Measurements from ENCODE around the gene PTPN21. TPM values are rescaled to one million over a fixed set of nuclear protein-coding genes. Genes with fewer than 3 reads are reported as not detected.

PTPN21 gene
- total RNA-seq, 2 donors from 2014 or later = 22.4 to 24.3 TPM

DNA sequence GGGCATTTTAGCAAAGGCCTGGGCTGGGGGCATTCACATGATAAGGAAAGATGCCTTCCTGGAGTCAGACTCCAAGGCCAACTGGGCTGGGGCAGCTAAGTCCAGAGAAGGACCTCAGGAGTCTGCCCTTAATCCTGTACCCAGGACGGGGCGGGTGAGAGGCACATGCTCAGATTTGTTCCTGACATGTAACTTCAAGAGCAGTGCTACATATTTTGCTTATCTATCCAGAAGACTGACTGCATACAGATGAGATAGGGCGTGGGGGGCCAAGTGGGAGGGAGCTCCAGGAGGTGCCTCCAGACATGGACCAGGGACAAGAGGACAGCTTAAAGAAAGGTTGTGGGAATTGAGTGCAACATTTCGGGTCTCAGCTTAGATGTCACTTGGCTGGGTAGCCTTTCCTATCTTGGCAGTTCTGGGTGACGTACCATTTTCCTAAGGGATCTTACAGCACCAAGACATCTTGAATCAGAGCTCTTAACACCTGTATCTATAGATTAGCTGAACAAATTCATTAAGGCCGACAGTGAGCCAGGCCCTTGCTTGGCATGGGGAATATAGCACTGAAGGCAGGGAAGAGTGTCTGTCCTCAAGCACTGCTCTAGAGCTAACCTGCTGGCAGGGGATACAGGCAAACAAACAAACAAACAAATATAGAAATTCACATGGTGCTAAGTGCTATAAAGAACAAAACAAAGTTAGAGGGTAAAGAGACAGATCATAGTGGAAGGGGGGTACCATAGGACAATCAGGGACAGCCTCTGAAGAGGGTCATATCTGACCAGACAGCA lies 61.2 kb downstream of the PTPN21 start:
- Histone ChIP-seq H3K36me3 (peaks cover 42% of the 10 kb centered on the region), H3K4me3 (no peak overlapping the region), H3K9me3 (no peaks in the 10 kb centered on the region), H3K27ac (peak overlapping the region; percentile 71 to 85), H3K27me3 (no peaks in the 10 kb centered on the region), H3K4me1 (peaks cover 0 to 15% of the 10 kb centered on the region in 2 donors)
- no peak for DNase-seq (ENCODE audit: low spot score)
- TF ChIP-seq, protein P1, sequence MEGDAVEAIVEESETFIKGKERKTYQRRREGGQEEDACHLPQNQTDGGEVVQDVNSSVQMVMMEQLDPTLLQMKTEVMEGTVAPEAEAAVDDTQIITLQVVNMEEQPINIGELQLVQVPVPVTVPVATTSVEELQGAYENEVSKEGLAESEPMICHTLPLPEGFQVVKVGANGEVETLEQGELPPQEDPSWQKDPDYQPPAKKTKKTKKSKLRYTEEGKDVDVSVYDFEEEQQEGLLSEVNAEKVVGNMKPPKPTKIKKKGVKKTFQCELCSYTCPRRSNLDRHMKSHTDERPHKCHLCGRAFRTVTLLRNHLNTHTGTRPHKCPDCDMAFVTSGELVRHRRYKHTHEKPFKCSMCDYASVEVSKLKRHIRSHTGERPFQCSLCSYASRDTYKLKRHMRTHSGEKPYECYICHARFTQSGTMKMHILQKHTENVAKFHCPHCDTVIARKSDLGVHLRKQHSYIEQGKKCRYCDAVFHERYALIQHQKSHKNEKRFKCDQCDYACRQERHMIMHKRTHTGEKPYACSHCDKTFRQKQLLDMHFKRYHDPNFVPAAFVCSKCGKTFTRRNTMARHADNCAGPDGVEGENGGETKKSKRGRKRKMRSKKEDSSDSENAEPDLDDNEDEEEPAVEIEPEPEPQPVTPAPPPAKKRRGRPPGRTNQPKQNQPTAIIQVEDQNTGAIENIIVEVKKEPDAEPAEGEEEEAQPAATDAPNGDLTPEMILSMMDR (IDR thresholded peaks at IDR 0.05) = no peak

- Histone ChIP-seq H3K36me3 (peaks cover 48% of the 10 kb centered on the region), H3K27ac (peak overlapping the region; percentile 71 to 85), H3K27me3 (no peaks in the 10 kb centered on the region), H3K4me3 (no peak overlapping the region), H3K9me3 (no peaks in the 10 kb centered on the region), H3K4me1 (peaks cover 0 to 15% of the 10 kb centered on the region in 2 donors)
- peak; percentile 84 for DNase-seq (ENCODE audit: low spot score)
- TF ChIP-seq, protein P1 (IDR thresholded peaks at IDR 0.05) = peak; percentile 95 to 98
These were observed 62.3 kb downstream of the PTPN21 start for GRCh38 chr14:88492272-88493089.

- no peak for DNase-seq (ENCODE audit: low spot score)
- no peak overlapping the region for H3K27ac ChIP-seq
- H3K4me3 ChIP-seq = no peak overlapping the region
- H3K36me3 ChIP-seq = peaks cover 35% of the 10 kb centered on the region
- no peaks in the 10 kb centered on the region for H3K27me3 ChIP-seq
- peaks cover 0 to 15% of the 10 kb centered on the region in 2 donors for H3K4me1 ChIP-seq
- TF ChIP-seq, protein P1 (IDR thresholded peaks at IDR 0.05) = no peak
- no peaks in the 10 kb centered on the region for H3K9me3 ChIP-seq
These were observed 64.6 kb downstream of the PTPN21 start for GRCh38 chr14:88490168-88490567.

DNA sequence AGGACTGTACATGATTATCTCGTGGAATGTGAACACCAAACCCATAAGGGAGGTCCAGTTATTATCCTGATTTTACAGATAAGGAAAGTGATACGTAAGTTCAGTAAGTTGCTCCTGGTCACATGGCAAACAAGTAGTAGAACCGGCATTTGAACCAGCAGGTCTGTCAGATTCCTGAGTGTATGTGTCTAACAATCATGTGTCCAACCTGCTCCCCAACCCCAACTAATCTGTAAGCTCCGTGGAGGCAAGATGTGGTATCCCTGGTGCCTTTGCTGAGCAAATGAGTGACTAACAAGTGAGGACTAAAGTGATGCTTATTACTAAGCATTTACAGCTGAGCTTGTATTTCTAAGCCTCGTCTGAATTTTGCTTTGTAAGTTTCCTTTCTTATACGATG lies 65.9 kb downstream of the PTPN21 start:
- DNase-seq (ENCODE audit: low spot score) = no peak
- no peaks in the 10 kb centered on the region for H3K27me3 ChIP-seq
- TF ChIP-seq, protein P1 (IDR thresholded peaks at IDR 0.05) = no peak
- H3K36me3 ChIP-seq = peaks cover 36% of the 10 kb centered on the region
- H3K9me3 ChIP-seq = no peaks in the 10 kb centered on the region
- H3K27ac ChIP-seq = no peak overlapping the region
- H3K4me1 ChIP-seq = peaks cover 0 to 15% of the 10 kb centered on the region in 2 donors
- H3K4me3 ChIP-seq = no peak overlapping the region

- no peaks in the 10 kb centered on the region for H3K27me3 ChIP-seq
- TF ChIP-seq, protein P1 (IDR thresholded peaks at IDR 0.05) = no peak
- H3K27ac ChIP-seq = peak overlapping the region; percentile 20 to 24
- DNase-seq (ENCODE audit: low spot score) = no peak
- H3K4me3 ChIP-seq = no peak overlapping the region
- no peaks in the 10 kb centered on the region for H3K9me3 ChIP-seq
- peaks cover 0 to 11% of the 10 kb centered on the region in 2 donors for H3K4me1 ChIP-seq
- H3K36me3 ChIP-seq = peaks cover 32% of the 10 kb centered on the region
These were observed 66.7 kb downstream of the PTPN21 start for GRCh38 chr14:88488081-88488480.
